ENCODE results near the gene ZNF587B.
"Not testable (repeated sequence)": the region's sequence is repeated elsewhere in the genome, so short reads cannot be mapped to it uniquely, and the experiment has no call there.

DNA sequence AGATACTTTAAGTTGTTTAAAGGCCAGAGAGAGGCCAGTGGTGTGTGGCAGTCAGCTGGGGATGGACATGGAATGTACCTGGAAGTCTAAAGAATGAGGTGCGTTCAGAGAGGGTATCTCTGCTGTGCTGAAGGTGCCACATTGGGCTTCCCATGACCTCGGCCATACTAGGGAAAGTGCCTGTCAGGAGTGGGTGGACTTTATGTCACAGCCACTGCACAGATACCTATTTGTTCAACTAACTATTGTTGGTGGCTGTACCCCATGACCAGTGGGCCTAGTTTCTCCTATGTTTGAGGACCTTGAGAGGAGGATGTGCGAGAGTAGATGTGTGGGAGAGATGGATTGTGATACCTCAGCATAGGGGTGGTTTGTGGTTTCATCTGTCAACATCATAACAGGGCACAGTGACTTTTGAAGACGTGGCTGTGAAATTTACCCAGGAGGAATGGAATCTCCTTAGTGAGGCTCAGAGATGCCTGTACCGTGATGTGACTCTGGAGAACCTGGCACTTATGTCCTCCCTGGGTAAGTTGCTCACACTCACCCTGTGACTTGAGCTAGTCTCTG lies 8.6 kb downstream of the ZNF587B start:
- TF ChIP-seq, protein P1, sequence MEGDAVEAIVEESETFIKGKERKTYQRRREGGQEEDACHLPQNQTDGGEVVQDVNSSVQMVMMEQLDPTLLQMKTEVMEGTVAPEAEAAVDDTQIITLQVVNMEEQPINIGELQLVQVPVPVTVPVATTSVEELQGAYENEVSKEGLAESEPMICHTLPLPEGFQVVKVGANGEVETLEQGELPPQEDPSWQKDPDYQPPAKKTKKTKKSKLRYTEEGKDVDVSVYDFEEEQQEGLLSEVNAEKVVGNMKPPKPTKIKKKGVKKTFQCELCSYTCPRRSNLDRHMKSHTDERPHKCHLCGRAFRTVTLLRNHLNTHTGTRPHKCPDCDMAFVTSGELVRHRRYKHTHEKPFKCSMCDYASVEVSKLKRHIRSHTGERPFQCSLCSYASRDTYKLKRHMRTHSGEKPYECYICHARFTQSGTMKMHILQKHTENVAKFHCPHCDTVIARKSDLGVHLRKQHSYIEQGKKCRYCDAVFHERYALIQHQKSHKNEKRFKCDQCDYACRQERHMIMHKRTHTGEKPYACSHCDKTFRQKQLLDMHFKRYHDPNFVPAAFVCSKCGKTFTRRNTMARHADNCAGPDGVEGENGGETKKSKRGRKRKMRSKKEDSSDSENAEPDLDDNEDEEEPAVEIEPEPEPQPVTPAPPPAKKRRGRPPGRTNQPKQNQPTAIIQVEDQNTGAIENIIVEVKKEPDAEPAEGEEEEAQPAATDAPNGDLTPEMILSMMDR (conservative IDR thresholded peaks at IDR 0.05 in 1 of 2, IDR thresholded peaks at IDR 0.05 in 1 of 2; ENCODE audit: low read depth in 1 of 2, low read length in 2 of 2) = not testable (repeated sequence)
- TF ChIP-seq EZH2 (IDR thresholded peaks at IDR 0.05; ENCODE audit: low read length, missing control alignments) = not testable (repeated sequence)
